HepG2 (cell line): ENCODE results near the gene TF. TPM values are rescaled to one million over a fixed set of nuclear protein-coding genes. Genes with fewer than 3 reads are reported as not detected.

Source experiments
- ATAC-seq: fragments of 200-7000 bp; cut with Tn5 transposase; 3 replicates; pipeline ENCODE4 v1.9.1; 2020; ENCODE audit warnings: mild to moderate bottlenecking, moderate library complexity
- BruUV-seq: library from RNA; stranded (reverse); fragments of 400-500 nt; replicated peaks from 2 replicates; lab custom pipeline; 2021; lab: Mats Ljungman, UMichigan
- CTCF ChIA-PET: fragments of 300-600 bp; formaldehyde crosslinking; extraction: SDS; loops from one replicate; lab custom pipeline; 2021; ENCODE audit warnings: low total read pairs, inconsistent platforms, low intra/inter-chr PET ratio; lab: Yijun Ruan, JAX
- POLR2A ChIA-PET: fragments of 350-600 bp; sonication (Branson Sonifier 250); formaldehyde crosslinking; loops from one replicate; lab custom pipeline; 2020; ENCODE audit warnings: antibody characterized with exemption, inconsistent platforms; lab: Yijun Ruan, JAX
- DNase-seq: peaks from one replicate; pipeline ENCODE4 v3.0.0-alpha.2; 2015; ENCODE audit warnings: low spot score
- FAIRE-seq: peaks from 3 replicates; lab custom pipeline; 2011; peaks lifted over from hg19 to GRCh38; lab: Jason Lieb, UNC
- H2AFZ ChIP-seq: one replicate; pipeline ENCODE4 v1.6.1; 2011; ENCODE audit warnings: low read length, inconsistent platforms
- H3K27ac ChIP-seq: fragments of 300-600 bp; 3 replicates; pipeline ENCODE4 v1.8.0; 2011; ENCODE audit warnings: mixed run types, mild to moderate bottlenecking, mixed read lengths, low read length, inconsistent platforms; ENCODE audit not compliant: insufficient read depth; ENCODE audit errors: extremely low read length
- H3K27me3 ChIP-seq, 2 experiments: fragments of 200-600 bp in 1 of 2; 2 replicates in 1 of 2; 3 replicates in 1 of 2; pipeline versions ENCODE4 v1.6.0 to v1.8.0; 2011; ENCODE audit warnings: low read length in 2 of 2, mild to moderate bottlenecking in 2 of 2, moderate library complexity in 2 of 2, inconsistent platforms in 1 of 2; ENCODE audit not compliant: insufficient read depth in 2 of 2, control insufficient read depth in 1 of 2
- H3K36me3 ChIP-seq, 2 experiments: fragments of 200-600 bp in 1 of 2; replicated peaks in 1 of 2; 2 replicates in 1 of 2; 3 replicates in 1 of 2; pipeline versions ENCODE4 v1.5.1 to v1.8.0; 2011; ENCODE audit warnings: low read length in 2 of 2, inconsistent platforms in 1 of 2; ENCODE audit not compliant: insufficient read depth in 2 of 2, control insufficient read depth in 1 of 2
- H3K4me1 ChIP-seq: 2 replicates; pipeline ENCODE4 v1.5.1; 2012; ENCODE audit warnings: low read length, inconsistent platforms; ENCODE audit not compliant: insufficient read depth
- H3K4me2 ChIP-seq: 2 replicates; pipeline ENCODE4 v1.6.0; 2011; ENCODE audit warnings: low read depth, low read length, inconsistent platforms
- H3K4me3 ChIP-seq, 3 experiments: fragments of 200-600 bp in 1 of 3; sonication (generic), shearing (Covaris generic) in 1 of 3; replicated peaks in 1 of 3; 2 replicates each; pipeline ENCODE4 v1.5.1; 2011 to 2016; ENCODE audit warnings: low read length in 3 of 3, inconsistent platforms in 2 of 3, low read depth in 2 of 3, mild to moderate bottlenecking in 2 of 3, control low read depth in 1 of 3, mixed read lengths in 1 of 3; ENCODE audit not compliant: insufficient read depth in 1 of 3
- H3K79me2 ChIP-seq: one replicate; pipeline ENCODE4 v1.6.1; 2011; ENCODE audit warnings: low read length, inconsistent platforms; ENCODE audit not compliant: insufficient read depth
- H3K9ac ChIP-seq: 2 replicates; pipeline ENCODE4 v1.6.0; 2011; ENCODE audit warnings: mild to moderate bottlenecking, low read depth, low read length, inconsistent platforms; ENCODE audit not compliant: insufficient read depth
- H3K9me3 ChIP-seq: 2 replicates; pipeline ENCODE4 v1.5.1; 2012; ENCODE audit warnings: mild to moderate bottlenecking, low read length
- H4K20me1 ChIP-seq: 2 replicates; pipeline ENCODE4 v1.6.0; 2011; ENCODE audit warnings: inconsistent platforms, mild to moderate bottlenecking, low read length, moderate library complexity; ENCODE audit not compliant: insufficient read depth
- AGO2 ChIP-seq: fragments of 200-400 bp; formaldehyde crosslinking; optimal IDR thresholded peaks from 2 replicates; pipeline ENCODE3; 2017; ENCODE audit warnings: mild to moderate bottlenecking, low read depth, low read length, moderate library complexity
- BATF2 ChIP-seq: sonication (generic); formaldehyde crosslinking; IDR thresholded peaks from 2 replicates; pipeline ENCODE4 v1.8.0; 2022; ENCODE audit warnings: mild to moderate bottlenecking, missing genetic modification reagents, moderate library complexity
- CBX1 ChIP-seq: IDR thresholded peaks from one replicate; pipeline ENCODE4 v1.6.1; 2016; ENCODE audit warnings: antibody characterized with exemption, low read depth
- DNMT1 ChIP-seq: sonication (generic); formaldehyde crosslinking; IDR thresholded peaks from 2 replicates; pipeline ENCODE4 v1.5.1; 2020; ENCODE audit warnings: mild to moderate bottlenecking, missing genetic modification reagents
- DRAP1 ChIP-seq: IDR thresholded peaks from 2 replicates; pipeline ENCODE4 v1.6.1; 2016; ENCODE audit warnings: missing genetic modification reagents, missing compliant biosample characterization
- GTF3A ChIP-seq: sonication (generic); formaldehyde crosslinking; conservative IDR thresholded peaks from 2 replicates; pipeline ENCODE4 v1.4.0; 2020; ENCODE audit warnings: mild to moderate bottlenecking, missing genetic modification reagents
- HNF4A ChIP-seq: sonication (generic); formaldehyde crosslinking; IDR thresholded peaks from 2 replicates; pipeline ENCODE4 v1.4.0; 2020; ENCODE audit warnings: missing genetic modification reagents
- KDM3A ChIP-seq: IDR thresholded peaks from 2 replicates; pipeline ENCODE4 v1.6.1; 2018; ENCODE audit warnings: low read depth, missing compliant biosample characterization
- KLF12 ChIP-seq: sonication (generic); formaldehyde crosslinking; IDR thresholded peaks from 2 replicates; pipeline ENCODE4 v1.4.0; 2020; ENCODE audit warnings: missing genetic modification reagents, borderline replicate concordance
- MLX ChIP-seq: IDR thresholded peaks from 2 replicates; pipeline ENCODE4 v1.6.1; 2016
- NCOA1 ChIP-seq: sonication (generic); formaldehyde crosslinking; IDR thresholded peaks from 2 replicates; pipeline ENCODE4 v1.9.0; 2021; ENCODE audit warnings: missing genetic modification reagents
- NPAS2 ChIP-seq: sonication (generic); formaldehyde crosslinking; IDR thresholded peaks from 2 replicates; pipeline ENCODE4 v1.8.0; 2022; ENCODE audit warnings: mild to moderate bottlenecking, missing genetic modification reagents, borderline replicate concordance
- NR2C2 ChIP-seq: sonication (generic); formaldehyde crosslinking; IDR thresholded peaks from 2 replicates; pipeline ENCODE4 v1.4.0; 2020; ENCODE audit warnings: missing genetic modification reagents, mild to moderate bottlenecking, moderate library complexity, borderline replicate concordance
- RAD21 ChIP-seq: fragments of 450-650 bp; formaldehyde crosslinking; IDR thresholded peaks from 2 replicates; pipeline ENCODE4 v1.5.0; 2020; ENCODE audit warnings: mild to moderate bottlenecking
- RBFOX2 ChIP-seq: fragments of 200-400 bp; formaldehyde crosslinking; IDR thresholded peaks from 2 replicates; pipeline ENCODE4 v1.6.1; 2017; ENCODE audit warnings: low read depth, mild to moderate bottlenecking, low read length
- RFX3 ChIP-seq: IDR thresholded peaks from 2 replicates; pipeline ENCODE4 v1.6.1; 2016; ENCODE audit warnings: missing biosample characterization, missing genetic modification reagents
- SIX1 ChIP-seq: sonication (generic); formaldehyde crosslinking; IDR thresholded peaks from 2 replicates; pipeline ENCODE4 v1.4.0; 2020; ENCODE audit warnings: missing genetic modification reagents, borderline replicate concordance
- SMYD3 ChIP-seq: sonication (generic); formaldehyde crosslinking; IDR thresholded peaks from 2 replicates; pipeline ENCODE4 v1.8.1; 2023; ENCODE audit warnings: mild to moderate bottlenecking, missing genetic modification reagents
- THYN1 ChIP-seq: sonication (generic); formaldehyde crosslinking; IDR thresholded peaks from 2 replicates; pipeline ENCODE4 v1.8.1; 2023; ENCODE audit warnings: low read depth, mild to moderate bottlenecking, moderate library complexity, missing genetic modification reagents, borderline replicate concordance
- ZBTB10 ChIP-seq: sonication (generic); formaldehyde crosslinking; IDR thresholded peaks from 2 replicates; pipeline ENCODE4 v1.4.0; 2020; ENCODE audit warnings: missing genetic modification reagents, borderline replicate concordance
- ZNF12 ChIP-seq: sonication (generic); formaldehyde crosslinking; IDR thresholded peaks from 2 replicates; pipeline ENCODE4 v1.5.0; 2020; ENCODE audit warnings: missing genetic modification reagents
- ZNF264 ChIP-seq: sonication (generic); formaldehyde crosslinking; IDR thresholded peaks from 2 replicates; pipeline ENCODE4 v1.4.0; 2020; ENCODE audit warnings: missing genetic modification reagents
- ZNF382 ChIP-seq: sonication (generic); formaldehyde crosslinking; IDR thresholded peaks from 2 replicates; pipeline ENCODE4 v1.5.0; 2020; ENCODE audit warnings: missing genetic modification reagents, mild to moderate bottlenecking, borderline replicate concordance
- ZNF766 ChIP-seq: sonication (generic); formaldehyde crosslinking; IDR thresholded peaks from 2 replicates; pipeline ENCODE4 v1.5.0; 2020; ENCODE audit warnings: missing genetic modification reagents, borderline replicate concordance
- ZNF850 ChIP-seq: sonication (generic); formaldehyde crosslinking; conservative IDR thresholded peaks from 2 replicates; pipeline ENCODE4 v1.9.0; 2021; ENCODE audit warnings: mild to moderate bottlenecking, missing genetic modification reagents
- WGBS: methylation state at CpG from one replicate; pipeline ENCODE4 v1.1.6; 2017; ENCODE audit warnings: low lambda C conversion rate; 5-methylcytosine and 5-hydroxymethylcytosine counted together
- in situ Hi-C: cut with HindIII; loops from 2 replicates; pipeline ENCODE4 v1.10.0; 2017; ENCODE audit warnings: low pct_unique_long_range_greater_than_20kb; ENCODE audit not compliant: extremely low pct_ligation_motif_present
- intact Hi-C: fragments of 100-400 bp; cut with micrococcal nuclease; formaldehyde crosslinking; loops from one replicate; pipeline ENCODE4 v1.10.0; 2022; ENCODE audit not compliant: unreplicated experiment
- polyA plus RNA-seq, 8 experiments: library from polyadenylated mRNA; depleted of rRNA in 3 of 8; stranded (reverse) in 7 of 8; unstranded in 1 of 8; fragments of >200 nt; fragmentation: Illumina TruSeq in 4 of 8; extraction: Trizol in 4 of 8; gene quantifications; 2 replicates each; pipeline versions ENCODE4 v1.2.1 to v1.2.3, GENCODE V29; 2011 to 2016; ENCODE audit warnings: low read depth in 4 of 8, missing spikeins in 1 of 8, mixed read lengths in 1 of 8; ENCODE audit not compliant: insufficient read depth in 1 of 8
- total RNA-seq, 5 experiments: library from RNA; depleted of rRNA; stranded (reverse); fragments of >200 nt; fragmentation: Illumina TruSeq; extraction: Trizol; gene quantifications; 2 replicates each; pipeline ENCODE4 v1.2.3, GENCODE V29; 2016; ENCODE audit warnings: low read depth in 1 of 5

The TF gene
- total and polyA plus RNA-seq, 2 of the 13 experiments (the other 11 are each of a cell fraction or from before 2014, with no cell fraction given): 10,074 to 11,821 TPM

- CTCF ChIA-PET: no interaction called here
- ATAC-seq (no peak), DNase-seq (no peak), FAIRE-seq (no peak)
- Histone ChIP-seq H3K27ac (no peak overlapping the region), H3K79me2 (no peaks in the 10 kb centered on the region), H3K9me3 (no peaks in the 10 kb centered on the region), H3K9ac (no peak overlapping the region), H3K4me3 (no peak overlapping the region), H3K36me3 (peaks cover 47 to 91% of the 10 kb centered on the region in 2 experiments), H4K20me1 (peaks cover 56% of the 10 kb centered on the region), H3K4me2 (no peak overlapping the region), H2AFZ (no peak overlapping the region), H3K27me3 (no peaks in the 10 kb centered on the region), H3K4me1 (peaks cover 54% of the 10 kb centered on the region)
- BruUV-seq: no TSS peak
- no peak for TF ChIP-seq ZBTB10
- no peak for TF ChIP-seq ZNF766
- no peak for TF ChIP-seq SMYD3 (CRISPR knock-in tag)
- TF ChIP-seq AGO2: peak; percentile 80
- no peak for TF ChIP-seq ZNF850 (CRISPR knock-in tag)
- no peak for TF ChIP-seq GTF3A (CRISPR knock-in tag)
- TF ChIP-seq THYN1 (CRISPR knock-in tag): no peak
- no peak for TF ChIP-seq CBX1
- no peak for TF ChIP-seq NPAS2
- TF ChIP-seq BATF2 (CRISPR knock-in tag): 0 out of 2 replicates have a peak, but pooled peaks have one; percentile 1
- TF ChIP-seq NR2C2 (CRISPR knock-in tag): no peak
- TF ChIP-seq MLX (CRISPR knock-in tag): no peak
- no peak for TF ChIP-seq SIX1 (CRISPR knock-in tag)
- no peak for TF ChIP-seq DRAP1 (CRISPR knock-in tag)
- TF ChIP-seq DNMT1 (CRISPR knock-in tag): no peak
- TF ChIP-seq RFX3 (CRISPR knock-in tag): no peak
- peak; percentile 73 for TF ChIP-seq RBFOX2
- TF ChIP-seq NCOA1 (CRISPR knock-in tag): no peak
- TF ChIP-seq KDM3A: no peak
- no peak for TF ChIP-seq ZNF12 (CRISPR knock-in tag)
- no peak for TF ChIP-seq RAD21
- no peak for TF ChIP-seq ZNF264 (CRISPR knock-in tag)
- no peak for TF ChIP-seq ZNF382 (CRISPR knock-in tag)
- TF ChIP-seq HNF4A: no peak
- TF ChIP-seq KLF12 (CRISPR knock-in tag): no peak
- WGBS: 66% methylated on average over 3 of the region's 3 CpGs
- POLR2A ChIA-PET: no interaction called here
- in situ Hi-C loops: no loop called here
- intact Hi-C loops: no loop called here
These were observed 16.3 kb downstream of the TF start for GRCh38 chr3:133762539-133762938.
